Stimulated activated CD8-positive, alpha-beta memory T cell treated with anti-CD3 and anti-CD28 coated beads, Interleukin-12 subunit alpha, Interleukin-12 subunit beta, amount 100 ng/mL, for 4 hours (primary cell): ENCODE measurements around the gene DLL3.

Experiments
- DNase-seq: peaks from one replicate; pipeline ENCODE4 v3.0.0-alpha.2; 2020; ENCODE audit warnings: low read depth

The DLL3 gene

DNA sequence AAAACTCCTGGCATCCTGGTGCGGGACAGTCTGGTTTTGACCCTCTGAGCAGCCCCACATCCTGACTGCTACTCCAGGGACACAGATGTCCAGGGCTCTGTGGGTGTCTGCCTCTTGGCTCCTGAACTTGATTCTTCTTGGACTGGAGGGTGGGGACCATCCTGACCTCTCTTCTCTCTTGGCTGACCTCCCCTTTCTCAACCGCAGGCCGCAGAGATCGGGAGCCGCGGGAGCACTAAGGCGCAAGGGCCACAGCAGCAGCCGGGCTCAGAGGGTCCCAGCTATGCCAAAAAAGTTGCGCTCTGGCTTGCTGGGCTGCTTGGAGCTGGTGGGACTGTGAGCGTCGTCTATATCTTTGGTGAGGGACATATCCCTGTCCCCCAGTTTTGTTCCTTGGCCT is 17.1 kb upstream of the DLL3 start:
- no peak for DNase-seq

- DNase-seq: no peak
Measured at GRCh38 chr19:39483141-39483540, 15.6 kb upstream of the DLL3 start.

DNA sequence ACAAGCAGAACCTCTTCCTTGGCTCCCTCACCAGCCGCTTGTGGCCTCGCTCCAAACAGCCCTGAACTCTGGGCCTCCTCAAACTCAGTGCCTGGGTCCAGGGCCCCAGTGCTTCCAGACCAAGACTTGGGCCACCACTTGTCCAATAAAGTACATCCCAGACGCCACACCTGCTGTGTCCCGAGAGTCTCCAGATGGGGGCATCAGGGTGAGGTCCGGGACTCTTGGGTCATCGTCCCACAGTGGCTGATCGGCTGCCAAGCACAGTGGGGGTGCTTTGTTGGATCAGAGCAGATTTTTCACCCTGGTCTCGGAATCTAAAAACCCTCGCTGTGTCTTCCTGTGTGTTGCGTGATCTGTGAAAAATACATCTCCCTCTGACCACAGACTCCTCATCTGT is 9.0 kb upstream of the DLL3 start:
- no peak for DNase-seq

- DNase-seq: no peak
Measured at GRCh38 chr19:39492225-39492624, 6.5 kb upstream of the DLL3 start.

DNA sequence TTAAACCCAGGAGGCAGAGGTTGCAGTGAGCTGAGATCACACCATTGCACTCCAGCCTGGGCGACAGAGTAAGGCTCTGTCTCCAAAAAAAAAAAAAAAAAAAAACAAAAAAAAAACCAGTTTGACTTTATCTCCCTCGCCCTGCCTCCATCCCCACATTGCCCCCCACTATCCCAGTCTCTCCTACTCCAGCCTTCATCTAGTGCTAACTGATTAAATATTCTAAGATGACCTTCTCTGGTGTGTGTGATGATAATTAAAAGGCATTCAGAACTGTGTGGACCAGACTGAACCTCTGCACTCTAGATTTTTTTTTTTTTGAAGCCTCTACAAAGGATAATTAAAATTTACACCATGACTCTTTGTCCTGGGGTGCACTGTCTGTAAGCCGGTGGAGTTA is 6.0 kb upstream of the DLL3 start:
- no peak for DNase-seq

GRCh38 chr19:39494661-39495060 is 4.1 kb upstream of the DLL3 start:
- no peak for DNase-seq

DNA sequence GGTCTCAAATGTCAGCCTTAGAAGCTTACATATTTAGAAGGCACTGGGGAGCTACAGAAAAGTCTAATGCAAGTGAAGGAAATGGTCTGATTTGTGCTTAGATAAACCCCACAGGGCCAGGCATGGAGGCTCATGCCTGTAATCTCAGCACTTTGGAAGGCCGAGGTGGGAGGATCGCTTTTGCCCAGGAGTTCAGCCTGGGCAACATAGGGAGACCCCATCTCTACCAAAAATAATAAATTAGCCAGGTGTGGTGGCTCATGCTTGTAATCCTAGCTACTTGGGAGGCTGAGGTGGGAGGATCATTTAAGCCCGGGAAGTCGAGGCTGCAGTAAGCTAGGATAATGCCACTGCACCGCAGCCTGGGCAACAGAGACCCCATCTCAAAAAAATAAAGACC is 2.7 kb upstream of the DLL3 start:
- no peak for DNase-seq

- DNase-seq: no peak
Measured at GRCh38 chr19:39497701-39497995, 1.1 kb upstream of the DLL3 start.

- no peak for DNase-seq
Measured at GRCh38 chr19:39497996-39498797, 550 bp upstream of the DLL3 start.

GRCh38 chr19:39499932-39500331 is 1.2 kb downstream of the DLL3 start:
- no peak for DNase-seq

GRCh38 chr19:39500543-39500942 is 1.8 kb downstream of the DLL3 start:
- DNase-seq: no peak

GRCh38 chr19:39501340-39501739 is 2.6 kb downstream of the DLL3 start:
- no peak for DNase-seq

- peak; percentile 64 for DNase-seq
Measured at GRCh38 chr19:39502640-39503417, 4.1 kb downstream of the DLL3 start.

GRCh38 chr19:39506598-39506943 is 7.8 kb downstream of the DLL3 start:
- no peak for DNase-seq

GRCh38 chr19:39506944-39507714 is 8.4 kb downstream of the DLL3 start:
- DNase-seq: peak; percentile 17

DNA sequence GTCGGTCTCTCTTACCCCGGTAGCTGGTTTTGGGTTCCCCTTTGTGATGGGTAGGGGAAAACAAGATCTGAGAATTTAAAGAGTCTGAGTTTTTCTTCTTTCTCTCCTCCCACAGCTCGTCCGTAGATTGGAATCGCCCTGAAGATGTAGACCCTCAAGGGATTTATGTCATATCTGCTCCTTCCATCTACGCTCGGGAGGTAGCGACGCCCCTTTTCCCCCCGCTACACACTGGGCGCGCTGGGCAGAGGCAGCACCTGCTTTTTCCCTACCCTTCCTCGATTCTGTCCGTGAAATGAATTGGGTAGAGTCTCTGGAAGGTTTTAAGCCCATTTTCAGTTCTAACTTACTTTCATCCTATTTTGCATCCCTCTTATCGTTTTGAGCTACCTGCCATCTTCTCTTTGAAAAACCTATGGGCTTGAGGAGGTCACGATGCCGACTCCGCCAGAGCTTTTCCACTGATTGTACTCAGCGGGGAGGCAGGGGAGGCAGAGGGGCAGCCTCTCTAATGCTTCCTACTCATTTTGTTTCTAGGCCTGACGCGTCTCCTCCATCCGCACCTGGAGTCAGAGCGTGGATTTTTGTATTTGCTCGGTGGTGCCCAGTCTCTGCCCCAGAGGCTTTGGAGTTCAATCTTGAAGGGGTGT is 9.1 kb downstream of the DLL3 start:
- no peak for DNase-seq

DNA sequence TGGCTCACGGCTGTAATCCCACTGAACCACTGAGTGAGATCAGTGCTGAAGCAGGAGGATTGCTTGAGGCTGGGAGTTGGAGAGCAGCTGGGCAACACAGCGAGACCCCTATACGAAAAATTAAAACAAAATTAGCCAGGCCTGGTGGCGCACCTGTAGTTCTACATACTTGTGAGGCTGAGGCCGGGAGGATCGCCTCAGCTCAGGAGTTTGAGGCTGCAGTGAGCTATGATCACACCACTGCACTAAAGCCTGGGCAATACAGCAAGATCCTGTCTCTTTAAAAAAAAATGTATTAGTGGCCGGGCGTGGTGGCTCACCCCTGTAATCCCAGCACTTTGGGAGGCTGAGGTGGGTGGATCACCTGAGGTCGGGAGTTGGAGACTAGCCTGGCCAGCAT is 9.9 kb downstream of the DLL3 start:
- no peak for DNase-seq

- DNase-seq: no peak
Measured at GRCh38 chr19:39509233-39509632, 10.5 kb downstream of the DLL3 start.

GRCh38 chr19:39512988-39513387 is 14.2 kb downstream of the DLL3 start:
- DNase-seq: no peak

GRCh38 chr19:39514840-39515550 is 16.2 kb downstream of the DLL3 start, which contains the start of gene SELENOV:
Gene SELENOV, plus strand, starts transcription at chr19:39515139. Its CDS starts 74 bp downstream, at chr19:39515213.
- no peak for DNase-seq

- DNase-seq: no peak
Measured at GRCh38 chr19:39515551-39516191, 16.9 kb downstream of the DLL3 start.
